GM18907 (cell line): ENCODE measurements around the gene TBL1Y.
"Not testable (repeated sequence)": the region's sequence is repeated elsewhere in the genome, so short reads cannot be mapped to it uniquely, and the experiment has no call there.

Experiments
- ATAC-seq: cut with Tn5 transposase; IDR thresholded peaks from one replicate; pipeline ENCODE4 v1.9.1; 2021; ENCODE audit warnings: mild to moderate bottlenecking, moderate library complexity; ENCODE audit not compliant: unreplicated experiment

TBL1Y gene

DNA sequence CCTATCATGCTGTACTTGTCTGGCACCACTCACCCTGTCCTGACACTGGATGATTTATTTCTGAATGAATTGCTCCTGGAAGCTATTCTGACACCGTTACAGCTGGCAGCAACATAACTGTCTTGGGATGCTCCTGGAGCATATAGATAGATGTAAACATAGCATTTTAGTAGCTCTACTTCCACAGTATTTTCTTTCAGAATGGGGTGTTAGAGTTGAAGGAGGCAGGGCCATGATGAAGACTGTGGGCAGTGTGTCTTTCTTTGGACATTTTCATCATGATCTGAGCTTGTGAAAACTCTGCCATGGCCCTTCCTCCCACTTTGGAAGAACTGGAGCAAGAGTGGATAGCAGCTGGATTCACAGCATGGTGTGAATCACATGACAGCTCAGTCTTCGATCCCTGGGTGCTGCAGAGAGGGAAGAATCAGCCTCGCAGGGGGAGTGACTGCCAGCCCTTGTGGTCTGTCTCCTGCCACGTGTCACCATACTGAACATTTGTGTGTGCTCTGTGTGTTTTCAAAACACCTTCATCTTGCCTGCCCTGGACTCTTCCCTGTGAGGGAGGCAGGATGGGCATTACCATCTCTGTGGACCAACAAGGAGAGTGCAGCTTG is 61.9 kb downstream of the TBL1Y start:
- ATAC-seq = no peak

DNA sequence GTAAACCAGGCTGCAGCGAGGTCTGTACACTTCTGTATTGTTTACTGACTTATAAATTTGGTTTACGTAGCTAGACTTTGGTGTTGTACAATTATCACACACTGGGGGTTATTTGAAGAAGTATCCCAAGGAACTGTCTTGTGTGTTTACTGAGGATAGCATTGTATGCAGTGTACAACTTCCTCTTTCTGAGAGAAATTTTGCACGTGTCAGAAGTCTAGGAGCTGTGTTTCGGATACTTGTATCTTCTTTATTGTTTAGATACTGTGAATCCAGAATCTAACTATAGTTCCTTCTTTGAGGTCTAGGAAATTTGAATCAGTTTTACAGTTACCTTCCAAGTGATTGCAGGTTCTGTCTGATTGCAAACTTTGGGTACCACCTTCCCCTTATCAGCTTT is 64.5 kb downstream of the TBL1Y start:
- ATAC-seq = no peak

DNA sequence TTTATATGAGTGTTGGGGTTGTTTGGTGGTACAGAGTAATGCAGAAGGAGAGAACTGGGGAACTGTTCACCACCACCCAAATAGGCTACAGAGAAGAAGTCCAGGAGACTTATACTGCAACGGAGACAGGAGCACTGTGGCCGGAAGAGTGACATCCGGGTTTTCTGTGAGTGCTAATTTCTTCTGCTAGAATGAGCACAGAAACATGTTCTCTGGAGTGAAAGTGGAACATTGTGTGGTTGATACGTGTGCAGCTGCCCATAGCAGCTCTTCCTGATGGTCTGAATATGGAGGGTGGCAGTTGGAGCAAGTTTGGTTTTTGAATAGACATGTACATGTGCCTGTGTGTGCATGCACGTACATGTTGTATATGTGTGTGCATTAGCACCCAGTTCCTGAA is 67.3 kb downstream of the TBL1Y start:
- no peak for ATAC-seq

DNA sequence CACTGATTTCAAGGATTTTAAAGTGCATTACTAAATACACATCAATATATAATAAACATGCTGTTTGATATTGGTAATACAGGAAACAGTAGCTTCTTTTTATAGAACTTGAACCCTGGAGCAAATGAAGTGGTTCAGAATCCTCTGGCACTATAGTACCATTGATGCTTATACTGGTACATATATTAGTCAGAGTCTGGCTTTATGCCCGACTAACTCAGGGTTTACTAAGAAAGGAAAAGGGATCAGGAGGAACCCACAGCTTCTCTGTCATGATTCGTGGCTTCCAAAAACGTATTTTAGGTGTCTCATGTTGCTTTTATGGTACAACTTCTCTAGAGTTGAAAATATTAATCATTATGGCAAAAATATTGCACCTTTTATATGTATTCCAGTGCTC is 72.7 kb downstream of the TBL1Y start:
- ATAC-seq = no peak

DNA sequence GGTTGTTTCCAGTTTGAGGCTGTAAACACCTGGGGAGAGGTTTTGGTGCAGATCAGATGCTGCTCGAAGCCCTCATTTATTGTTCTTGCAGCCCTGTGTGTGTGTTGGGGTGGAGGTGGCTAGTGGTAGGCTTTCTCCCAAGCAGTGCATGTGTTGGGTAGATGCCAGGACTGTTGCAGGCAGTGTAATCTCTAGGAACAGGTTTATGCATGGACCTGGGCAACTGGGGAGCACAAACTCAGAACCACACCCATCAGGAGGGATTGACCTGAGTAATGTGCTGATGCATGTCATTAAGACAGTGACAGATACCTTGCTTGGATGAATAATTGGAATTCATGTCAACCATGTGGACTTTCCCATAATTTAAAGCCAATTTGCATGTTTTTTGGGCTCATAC is 77.3 kb downstream of the TBL1Y start:
- ATAC-seq = no peak

DNA sequence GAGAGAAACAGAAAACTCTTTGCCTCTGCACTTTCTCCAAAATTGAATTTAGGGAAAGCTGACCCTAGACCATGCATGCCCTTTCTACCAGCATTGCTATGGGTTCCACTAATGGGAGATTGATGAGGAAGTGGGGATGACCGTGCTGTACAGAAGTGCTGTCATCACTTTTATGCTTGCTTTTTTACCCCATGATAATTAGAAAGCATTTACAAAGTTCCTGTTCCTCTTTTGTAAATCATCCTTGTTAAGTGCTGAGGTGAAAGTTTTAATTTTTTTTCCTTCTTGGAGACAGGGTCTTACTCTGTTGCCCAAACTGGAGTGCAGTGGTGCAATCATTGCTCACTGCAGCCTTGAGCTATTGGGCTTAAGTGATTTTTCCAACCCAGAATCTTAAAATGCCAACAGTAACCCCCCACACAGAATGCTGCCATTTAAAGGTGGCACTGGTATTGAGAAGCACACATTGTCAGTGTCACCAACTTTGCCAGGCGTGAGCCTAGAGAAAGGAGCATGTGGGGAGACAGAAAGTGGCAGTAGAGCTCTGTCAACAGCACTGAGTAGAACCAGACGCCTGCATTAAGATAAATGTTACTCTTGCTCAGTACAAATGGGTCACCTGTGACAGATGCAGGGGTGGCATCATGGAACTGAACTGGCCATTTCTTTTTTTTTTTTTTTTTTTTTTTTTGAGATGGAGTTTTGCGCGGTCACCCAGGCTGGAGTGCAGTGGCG is 79.6 kb downstream of the TBL1Y start:
- ATAC-seq = no peak

DNA sequence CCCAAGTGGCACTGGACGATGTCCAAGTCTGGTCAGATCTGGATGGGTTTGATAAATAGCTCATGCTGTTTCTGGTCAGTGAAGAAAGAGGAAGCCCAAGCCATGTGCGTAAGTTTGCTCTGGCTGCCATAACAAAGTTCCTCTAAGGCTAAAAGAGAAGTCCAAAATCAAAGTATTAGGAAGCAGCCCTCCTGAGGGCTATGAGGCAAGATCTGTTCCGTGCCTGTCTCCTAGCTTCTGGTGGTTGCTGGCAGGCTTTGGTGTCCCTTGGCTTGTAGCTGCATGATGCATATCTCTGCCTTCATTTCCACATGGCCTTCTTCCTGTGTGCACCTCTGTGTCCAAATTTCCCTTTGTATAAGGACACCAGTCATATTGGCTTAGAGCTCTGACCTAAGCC is 81.5 kb downstream of the TBL1Y start:
- no peak for ATAC-seq

DNA sequence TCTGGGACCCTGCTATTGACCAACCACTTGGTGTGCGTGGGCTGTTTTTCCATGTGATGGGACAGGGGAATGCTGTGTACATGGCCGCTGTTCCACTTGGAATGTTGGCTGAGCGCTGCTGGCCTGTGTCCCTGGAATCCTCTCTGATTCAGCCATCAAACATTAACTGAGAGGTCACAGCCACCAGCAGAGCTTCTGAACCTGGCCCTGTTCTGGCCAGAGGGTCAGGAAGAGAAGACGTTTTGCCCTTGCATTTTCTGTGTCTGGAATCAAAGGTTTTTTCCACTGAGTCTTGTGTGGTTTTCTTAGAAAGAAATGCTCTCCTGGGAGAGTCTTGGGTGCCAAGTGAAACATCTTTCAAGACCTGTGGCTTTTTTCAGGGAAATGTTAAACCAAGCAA is 85.5 kb downstream of the TBL1Y start:
- ATAC-seq = no peak

DNA sequence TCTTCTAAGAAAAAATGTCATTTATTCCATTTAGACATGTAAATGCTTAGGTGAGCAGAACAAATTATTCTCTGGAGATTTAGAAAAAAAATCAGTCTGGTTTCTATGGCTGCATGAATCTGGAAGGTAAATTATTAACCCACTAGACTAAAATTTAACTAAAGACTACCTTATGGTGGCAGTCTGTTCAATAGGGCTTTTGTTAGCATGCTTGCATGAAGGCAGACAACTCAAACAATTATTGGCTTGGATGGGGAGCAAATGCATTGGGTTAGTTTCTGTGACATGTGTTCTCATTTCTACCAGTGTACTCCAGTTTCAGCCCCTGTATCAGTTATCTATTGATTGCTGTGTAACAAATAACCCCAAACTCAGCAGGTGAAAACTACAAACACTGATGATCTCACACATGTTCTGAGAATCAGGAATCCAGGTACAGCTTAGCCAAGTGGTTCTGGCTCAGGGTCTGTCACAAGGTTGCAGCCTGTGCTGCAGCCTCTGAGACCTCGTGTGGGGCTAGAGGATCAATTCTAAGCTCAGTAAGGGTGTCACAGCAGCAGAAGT is 87.1 kb downstream of the TBL1Y start:
- no peak for ATAC-seq

DNA sequence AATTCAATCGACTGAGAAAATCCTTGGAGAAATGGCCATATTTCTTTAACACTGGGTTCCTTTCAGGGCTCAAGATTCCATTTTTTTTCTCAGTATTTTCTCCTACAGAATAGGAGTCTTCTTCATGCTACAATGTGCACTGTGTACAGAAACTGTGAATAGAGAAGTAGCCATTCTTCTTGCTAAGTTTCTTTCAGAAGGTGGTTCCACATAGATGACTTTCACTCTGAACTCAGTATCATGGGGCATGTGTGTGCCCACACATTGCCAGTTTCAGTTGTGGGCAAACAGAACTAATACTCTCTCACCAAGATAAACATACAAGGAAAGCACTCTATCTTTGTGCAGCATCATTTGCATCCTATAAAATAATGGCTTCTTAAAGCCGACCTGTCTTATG is 89.4 kb downstream of the TBL1Y start:
- no peak for ATAC-seq

DNA sequence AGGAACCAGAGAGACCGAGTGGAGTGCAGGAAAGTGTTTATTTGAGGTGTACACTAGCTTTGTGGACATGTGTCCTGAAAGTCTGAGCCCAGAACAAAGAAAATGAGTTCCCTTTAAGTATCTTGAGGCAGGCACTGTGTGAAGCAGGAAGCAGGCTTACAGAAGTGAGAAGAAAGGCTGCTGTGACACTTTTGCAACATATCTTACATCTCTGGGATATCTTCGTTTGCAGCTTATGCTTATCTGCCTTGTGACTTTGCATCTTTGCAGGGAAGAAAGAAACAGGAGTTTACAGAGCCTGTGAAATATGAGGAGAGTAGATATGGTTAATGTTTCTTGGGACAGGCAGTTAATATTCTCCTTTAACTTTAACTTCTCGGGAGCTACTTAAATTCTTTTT is 92.1 kb downstream of the TBL1Y start:
- ATAC-seq = no peak

DNA sequence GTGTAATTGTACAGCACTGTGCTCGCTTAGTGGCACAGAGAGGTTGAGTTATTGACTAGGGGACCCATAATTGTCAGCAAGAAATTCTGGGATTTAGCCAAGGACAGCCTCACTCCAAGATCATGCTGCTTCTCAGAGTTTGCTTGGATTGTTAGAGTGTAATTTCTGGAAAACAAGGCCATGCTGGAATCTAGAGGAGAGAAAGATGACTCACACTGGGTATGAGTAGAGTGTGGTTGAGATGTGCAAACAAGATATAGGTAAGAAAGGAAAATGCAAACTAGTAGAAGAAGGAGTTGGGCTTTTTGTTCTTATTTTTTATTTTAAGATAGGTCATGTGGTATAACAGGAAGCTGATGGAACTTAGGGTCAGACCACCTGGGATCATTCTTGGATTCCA is 97.4 kb downstream of the TBL1Y start:
- ATAC-seq = no peak

DNA sequence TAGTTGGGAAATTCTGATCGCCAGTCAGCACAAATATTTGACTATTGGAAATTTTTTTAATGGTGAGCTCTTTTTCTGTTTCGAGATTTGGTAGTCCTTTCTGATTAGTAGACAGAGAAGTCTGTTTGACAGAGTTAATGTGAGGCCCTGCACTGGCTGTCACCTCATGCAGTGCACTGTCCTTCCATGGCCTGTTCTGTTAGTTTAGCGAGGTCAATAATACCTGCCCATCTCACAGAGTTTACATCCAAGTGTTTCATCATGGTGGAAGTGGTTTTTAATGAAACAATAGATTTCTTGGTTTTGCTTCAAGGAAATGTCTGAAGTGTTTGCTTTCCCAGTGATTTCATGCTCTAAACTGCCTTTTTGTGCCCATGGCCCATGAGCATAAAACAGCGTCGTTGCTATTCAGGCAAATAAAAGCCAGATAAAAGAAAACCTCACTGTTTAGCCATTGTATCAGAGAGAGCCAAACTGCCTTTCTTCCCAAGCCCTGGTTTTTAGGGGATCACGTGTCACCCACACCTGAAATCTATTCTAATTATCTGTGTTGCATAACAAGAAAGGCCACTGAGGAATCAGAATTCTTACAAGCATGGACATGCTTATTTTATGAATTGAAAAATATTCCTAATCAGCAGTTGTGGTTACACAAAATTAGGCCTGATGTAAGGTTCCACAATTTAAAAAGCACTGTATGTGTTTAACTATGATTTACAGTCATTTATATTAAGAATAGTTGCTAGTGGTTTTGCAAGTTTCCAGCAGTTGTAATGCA is 98.3 kb downstream of the TBL1Y start:
- ATAC-seq = no peak

DNA sequence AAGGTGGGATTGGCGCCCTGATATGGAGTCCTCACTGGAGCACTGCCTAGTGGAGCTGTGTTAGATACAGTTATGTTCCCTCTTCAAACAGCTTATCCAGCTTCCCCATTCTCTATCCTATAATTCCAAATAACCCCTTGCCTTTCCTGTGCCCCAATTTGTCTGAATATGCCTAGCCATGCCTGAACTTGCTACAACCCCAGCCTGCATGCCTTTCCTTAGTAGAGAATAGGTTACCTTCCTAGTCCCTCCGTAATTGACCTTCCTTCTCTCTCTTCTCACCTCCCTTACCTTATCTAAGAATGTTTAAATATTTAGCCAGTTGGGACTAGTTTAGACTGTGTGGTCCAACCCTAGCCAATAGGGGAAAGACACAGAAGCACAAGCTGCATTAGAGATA is 102.6 kb downstream of the TBL1Y start:
- ATAC-seq = no peak

DNA sequence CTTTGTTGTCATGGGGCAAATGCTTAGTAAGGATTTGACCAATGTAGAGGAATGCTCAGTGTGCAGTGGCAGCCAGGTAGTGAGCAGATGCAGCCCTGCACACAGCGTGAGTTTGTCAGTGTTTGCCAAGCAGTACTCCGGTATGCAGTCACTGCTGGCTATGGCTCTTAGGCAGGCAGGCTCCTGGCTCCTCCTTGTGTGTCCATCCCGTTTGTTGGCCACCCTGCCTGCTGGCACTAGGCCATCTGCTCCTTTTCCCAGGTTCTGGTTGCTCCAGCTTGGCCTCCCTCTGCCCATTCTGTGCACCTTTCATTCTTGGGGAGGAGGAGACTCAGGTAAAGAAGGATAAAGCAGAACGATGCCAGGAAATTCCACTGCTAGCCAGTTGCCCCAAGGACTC is 106.0 kb downstream of the TBL1Y start:
- no peak for ATAC-seq

DNA sequence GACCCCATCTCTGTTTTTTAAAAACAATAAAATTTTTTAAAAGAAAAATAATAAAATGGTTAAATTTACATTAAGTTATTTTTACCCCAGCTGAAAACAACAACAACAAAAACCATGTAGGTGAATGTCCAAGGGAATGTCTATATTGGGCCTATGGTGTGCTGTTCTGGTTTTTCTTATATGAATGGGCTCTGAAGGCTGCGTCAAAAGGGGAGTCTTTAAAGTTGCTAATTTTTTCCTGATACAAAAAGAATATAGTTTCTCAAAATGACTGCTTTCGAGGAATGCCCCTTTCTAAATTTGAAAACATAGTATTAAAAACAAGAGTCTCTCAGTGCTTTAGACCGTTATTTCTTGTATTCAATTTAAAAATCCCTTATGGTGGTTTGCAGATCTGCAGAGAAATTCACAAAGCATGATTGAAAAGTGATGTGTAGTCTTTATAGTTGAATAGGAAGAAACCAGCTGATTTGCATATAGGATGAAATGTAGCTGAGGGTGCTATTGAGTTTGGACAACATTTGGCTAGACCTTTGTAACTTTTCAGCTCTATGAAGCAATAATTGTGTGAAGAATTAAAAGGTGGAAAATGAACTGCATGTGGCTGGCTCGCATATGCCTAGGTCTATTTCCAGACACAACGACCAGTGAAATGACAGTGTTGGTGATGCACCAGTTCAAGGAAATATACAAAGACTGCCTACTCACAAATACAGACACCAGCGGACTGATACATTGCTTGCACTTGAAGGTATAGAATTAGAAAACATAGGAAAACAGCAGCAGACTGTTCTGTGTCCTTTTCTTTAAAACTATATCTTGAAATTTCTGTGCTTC is 107.0 kb downstream of the TBL1Y start:
- ATAC-seq = no peak

DNA sequence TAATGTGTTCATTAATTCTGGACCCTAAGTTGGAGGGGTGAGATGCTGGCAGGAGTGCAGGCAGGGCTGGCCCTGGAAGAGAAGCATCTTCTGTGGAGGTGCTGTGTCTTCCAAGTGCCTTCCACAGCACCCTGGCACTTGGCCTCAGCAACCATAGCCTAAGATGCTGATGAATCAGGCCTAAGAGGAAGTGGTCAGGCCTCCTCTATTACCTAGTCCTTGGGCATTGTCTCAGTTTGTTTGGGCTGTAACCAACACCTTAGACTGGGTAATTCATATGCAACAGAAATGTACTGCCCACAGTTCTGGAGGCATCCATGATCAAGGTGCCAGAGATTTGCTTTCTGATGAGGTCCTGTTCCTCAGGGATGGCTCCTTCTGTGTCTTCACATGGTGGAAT is 128.5 kb downstream of the TBL1Y start:
- no peak for ATAC-seq

DNA sequence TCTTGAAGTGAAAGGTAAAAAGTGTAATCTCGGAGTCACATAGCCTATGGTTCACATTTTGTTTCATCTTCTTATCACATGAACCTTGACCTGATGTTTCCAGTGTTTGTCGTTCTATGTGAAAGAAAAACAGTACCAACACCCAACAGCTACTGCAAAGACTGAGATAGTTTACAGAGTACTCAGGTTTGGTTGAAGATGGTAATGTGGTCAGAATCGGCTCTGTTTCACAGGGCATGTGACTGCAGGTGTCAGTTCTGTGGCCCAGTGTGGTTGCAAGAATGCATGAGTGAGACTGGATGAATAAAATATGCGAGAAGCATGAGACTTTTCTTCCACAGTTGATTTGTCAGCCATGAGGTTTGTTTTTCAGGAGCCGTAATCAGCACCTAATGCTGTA is 130.2 kb downstream of the TBL1Y start:
- ATAC-seq = no peak

DNA sequence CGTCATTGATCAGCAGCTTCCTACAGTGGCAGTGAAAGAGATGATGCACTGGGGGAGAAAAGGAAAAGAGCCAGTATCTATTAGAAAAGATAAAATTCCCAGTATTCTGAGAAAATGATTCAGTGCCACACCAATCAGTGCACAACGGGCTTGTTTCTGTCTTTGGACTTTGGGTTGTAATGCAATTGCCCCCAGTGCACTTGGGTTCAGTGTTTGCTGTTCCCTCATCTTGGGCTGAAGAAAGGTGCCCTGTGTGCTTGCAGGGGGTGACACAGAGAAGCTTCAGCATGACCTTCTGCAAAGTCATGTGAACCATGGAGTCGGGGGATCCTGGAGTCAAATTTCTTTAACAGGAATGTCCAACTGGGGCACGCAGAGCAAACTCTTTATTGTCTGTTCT is 131.5 kb downstream of the TBL1Y start:
- no peak for ATAC-seq

DNA sequence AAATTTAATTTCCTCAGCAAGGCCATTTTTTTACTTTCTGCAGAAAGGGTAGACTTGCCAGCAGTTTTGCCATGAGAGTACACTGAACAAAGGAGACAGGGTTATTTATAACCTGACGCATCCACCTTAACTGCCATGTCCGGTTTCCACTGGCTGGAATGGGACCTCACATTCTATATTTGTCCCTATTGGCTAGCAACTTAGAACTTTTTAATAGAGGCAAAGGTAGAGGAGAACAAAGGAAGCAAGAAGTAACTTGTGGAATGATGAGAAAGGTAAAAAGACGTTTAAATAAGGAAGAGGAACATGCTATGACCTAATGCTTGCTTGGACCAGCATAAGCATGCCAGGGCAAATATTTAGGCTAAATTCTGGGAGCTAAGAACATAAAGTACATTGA is 142.0 kb downstream of the TBL1Y start:
- ATAC-seq = not testable (repeated sequence)

DNA sequence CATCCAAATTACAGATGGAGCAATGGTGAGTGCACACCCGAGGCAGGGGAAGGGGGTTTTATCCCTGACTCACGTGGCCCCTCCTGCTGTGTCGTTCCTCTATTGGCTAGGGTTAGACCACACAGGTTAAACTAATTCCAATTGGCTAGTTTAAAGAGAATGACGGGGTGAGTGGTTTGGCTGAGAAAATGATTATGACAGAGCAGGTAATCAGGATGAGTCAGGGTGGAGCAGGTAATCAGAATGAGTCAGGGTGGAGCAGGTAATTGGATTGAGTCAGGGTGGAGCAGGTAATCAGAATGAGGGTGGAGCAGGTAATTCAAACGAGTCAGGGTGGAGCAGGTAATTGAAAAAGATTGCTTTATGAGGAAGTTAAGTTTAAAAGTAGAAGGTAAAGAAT is 146.4 kb downstream of the TBL1Y start:
- ATAC-seq = no peak
